GM21360 (cell line): ENCODE measurements around the gene MDGA2.
"Not testable (repeated sequence)": the region's sequence is repeated elsewhere in the genome, so short reads cannot be mapped to it uniquely, and the experiment has no call there.

Experiments
- ATAC-seq: cut with Tn5 transposase; IDR thresholded peaks from one replicate; pipeline ENCODE4 v1.9.1; 2021; ENCODE audit warnings: mild to moderate bottlenecking, moderate library complexity; ENCODE audit not compliant: unreplicated experiment

The MDGA2 gene

DNA sequence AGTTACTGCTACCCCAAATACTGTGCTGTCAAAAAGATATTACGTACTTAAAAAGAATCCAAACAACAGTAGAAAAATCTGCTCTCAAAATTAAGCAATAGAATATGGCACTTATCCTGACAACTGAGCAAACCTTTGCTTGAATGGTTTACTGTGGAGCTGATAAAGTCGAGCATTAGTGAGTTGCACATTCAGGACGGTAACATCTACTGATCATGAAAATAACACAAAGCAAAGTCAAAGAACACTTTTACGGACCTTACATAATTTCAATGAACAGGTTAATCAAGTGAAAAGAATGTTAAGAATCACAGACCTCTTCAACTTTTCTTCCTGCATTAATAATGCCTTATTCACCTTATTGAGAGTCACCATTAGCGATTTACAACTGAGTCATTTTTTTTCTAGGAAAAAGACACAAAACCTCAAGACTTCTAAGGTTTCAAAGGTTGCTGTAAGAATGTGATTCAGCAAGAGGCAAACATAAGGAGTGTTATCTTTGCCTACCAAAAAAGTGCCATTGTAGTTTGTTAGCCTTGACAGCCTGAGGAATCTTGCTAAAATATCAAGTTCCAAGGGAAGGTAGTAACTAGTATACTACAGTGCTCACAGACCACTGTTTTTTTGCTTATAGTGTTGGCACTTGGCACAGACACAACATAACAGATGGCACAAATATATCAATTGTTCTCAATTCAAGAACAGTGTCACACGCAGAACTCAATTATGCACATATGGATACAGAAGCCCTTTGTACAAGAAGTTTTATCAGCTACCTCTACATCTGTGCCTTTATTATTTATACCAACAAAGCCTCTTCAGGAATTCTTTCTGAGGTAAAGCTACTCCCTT lies 689.6 kb downstream of the MDGA2 start:
- no peak for ATAC-seq

GRCh38 chr14:46973295-46973694 lies 702.1 kb downstream of the MDGA2 start:
- no peak for ATAC-seq

DNA sequence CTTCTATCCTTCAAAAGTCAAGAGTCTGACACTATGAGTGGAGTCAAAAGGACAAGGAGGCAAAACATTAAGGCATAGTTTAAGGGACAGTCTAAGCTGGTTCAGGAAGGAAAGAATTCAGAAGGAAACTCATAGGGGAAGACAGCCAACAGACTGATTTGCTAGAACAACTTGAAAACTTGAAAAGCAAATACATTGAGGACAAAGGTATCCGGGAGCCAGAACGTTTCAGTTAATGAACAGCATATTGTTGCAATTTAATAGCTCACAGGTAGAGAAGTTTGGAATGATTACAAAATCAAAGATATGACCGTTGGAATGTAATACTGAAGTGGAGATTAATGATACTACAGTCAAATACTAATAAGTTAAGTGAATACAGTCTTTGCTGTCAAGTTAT lies 711.0 kb downstream of the MDGA2 start:
- ATAC-seq: no peak

GRCh38 chr14:46951103-46951502 lies 724.3 kb downstream of the MDGA2 start:
- ATAC-seq: no peak

DNA sequence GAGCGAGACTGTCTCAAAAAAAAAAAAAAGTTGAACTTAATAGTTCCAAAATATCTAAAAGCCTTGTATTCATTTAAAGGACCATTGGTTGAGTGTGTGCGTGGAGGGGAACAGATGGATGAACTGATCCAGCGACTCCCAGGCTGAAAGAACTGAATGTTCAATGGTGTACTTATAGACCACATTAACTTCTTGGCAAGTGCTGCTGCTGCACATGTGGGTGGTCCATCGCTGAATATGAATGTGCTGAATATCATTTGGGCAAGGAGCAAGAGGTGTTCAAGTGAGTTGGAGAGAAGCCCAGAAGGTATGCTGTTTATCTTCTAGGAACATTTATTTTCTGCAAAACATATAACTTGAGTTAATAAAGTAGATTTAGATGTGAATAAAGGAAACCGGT lies 734.8 kb downstream of the MDGA2 start:
- no peak for ATAC-seq

- no peak for ATAC-seq
These were observed 754.9 kb downstream of the MDGA2 start for GRCh38 chr14:46920542-46920941.

DNA sequence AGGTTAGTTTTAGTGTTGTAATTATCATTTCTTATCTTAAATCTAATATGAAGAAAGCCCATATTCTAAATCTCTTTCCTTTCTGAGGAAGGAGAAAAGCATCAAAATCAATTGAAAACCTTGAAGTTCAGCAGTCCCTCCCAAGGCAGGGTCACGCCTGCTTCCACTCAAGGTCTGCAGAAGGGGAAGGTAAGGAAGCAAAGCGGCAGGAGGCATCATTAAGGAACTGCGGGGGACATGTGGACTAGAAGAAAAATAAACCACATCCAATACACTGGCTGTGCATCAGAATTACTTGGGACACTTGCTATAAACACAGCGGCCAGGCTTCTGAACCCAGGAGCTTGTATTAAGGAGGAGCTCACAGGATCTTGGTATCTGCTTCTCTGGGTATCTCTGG lies 759.9 kb downstream of the MDGA2 start:
- ATAC-seq: not testable (repeated sequence)

- no peak for ATAC-seq
These were observed 772.6 kb downstream of the MDGA2 start for GRCh38 chr14:46902837-46903236.

DNA sequence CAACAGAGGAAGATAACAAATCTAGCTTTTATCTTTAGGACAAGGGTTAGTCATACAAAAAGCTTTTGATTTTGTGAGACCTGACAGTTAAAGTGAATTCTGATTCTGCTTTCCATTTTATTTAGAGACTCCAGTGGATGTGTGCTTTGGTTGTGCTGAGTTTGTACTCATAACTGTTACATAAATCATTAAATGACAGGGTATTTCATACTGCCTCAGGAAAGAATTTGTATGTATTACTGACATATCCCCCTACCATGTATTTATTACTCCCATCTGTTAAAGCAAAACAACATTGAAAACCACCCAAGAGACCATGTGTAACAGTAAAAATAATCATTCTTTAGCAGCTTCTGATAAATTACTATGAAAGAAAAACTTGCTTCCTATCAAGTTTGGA lies 780.9 kb downstream of the MDGA2 start:
- ATAC-seq: no peak

GRCh38 chr14:46887144-46887543 lies 788.3 kb downstream of the MDGA2 start:
- ATAC-seq: no peak

DNA sequence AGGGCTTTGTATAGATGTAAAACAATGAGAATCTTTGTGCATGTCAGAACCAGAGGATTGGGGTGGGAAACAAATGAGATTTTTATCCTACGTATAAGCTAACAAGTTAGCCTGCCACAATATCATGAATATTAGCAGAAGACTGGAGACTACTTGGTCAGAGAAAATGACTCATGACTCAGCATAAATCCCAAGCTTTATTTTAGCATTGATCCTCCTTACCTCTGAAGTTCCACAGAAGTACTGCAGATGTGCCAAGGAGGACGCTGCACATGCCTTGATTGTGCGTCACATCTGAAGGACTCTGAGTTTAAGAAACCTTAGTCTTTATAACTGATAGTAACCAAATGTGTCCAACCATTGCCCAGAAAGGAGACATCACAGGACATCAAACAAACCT lies 789.8 kb downstream of the MDGA2 start:
- no peak for ATAC-seq

DNA sequence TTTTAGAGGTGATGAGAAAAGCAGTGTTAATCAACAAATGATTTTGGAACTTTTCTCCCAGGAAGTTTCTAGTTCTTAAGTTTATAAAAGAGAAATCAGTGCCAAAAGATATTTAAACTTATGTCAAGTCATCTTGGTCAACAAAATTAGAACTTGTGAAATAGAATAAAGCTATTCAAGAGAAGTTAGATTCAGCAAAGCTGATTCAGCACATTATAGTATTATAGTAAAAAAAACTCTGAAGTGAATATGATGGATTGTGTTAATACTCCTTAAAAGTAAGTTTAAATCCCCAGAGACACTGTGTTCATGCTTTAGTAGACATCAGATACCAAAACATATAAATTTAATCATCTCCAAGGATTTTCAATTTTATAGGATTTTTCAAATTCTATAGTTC lies 813.7 kb downstream of the MDGA2 start:
- ATAC-seq: no peak

GRCh38 chr14:46840944-46841720 lies 834.3 kb downstream of the MDGA2 start:
- ATAC-seq: no peak

DNA sequence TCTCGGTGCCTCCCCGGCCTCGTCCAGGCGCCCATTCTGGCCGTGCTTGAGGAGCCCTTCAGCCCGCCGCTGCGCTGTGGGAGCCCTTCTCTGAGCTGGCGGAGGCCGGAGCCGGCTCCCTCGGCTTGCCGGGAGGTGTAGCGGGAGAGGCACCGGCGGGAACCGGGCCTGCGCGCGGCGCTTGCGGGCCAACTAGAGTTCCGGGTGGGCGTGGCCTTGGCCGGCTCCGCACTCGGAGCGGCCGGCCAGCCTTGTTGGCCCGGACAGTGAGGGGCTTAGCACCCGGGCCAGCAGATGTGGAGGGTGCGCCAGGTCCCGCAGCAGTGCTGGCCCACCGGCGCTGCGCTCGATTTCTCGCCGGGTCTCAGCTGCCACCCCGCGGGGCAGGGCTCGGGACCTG lies 855.1 kb downstream of the MDGA2 start:
- ATAC-seq: no peak

DNA sequence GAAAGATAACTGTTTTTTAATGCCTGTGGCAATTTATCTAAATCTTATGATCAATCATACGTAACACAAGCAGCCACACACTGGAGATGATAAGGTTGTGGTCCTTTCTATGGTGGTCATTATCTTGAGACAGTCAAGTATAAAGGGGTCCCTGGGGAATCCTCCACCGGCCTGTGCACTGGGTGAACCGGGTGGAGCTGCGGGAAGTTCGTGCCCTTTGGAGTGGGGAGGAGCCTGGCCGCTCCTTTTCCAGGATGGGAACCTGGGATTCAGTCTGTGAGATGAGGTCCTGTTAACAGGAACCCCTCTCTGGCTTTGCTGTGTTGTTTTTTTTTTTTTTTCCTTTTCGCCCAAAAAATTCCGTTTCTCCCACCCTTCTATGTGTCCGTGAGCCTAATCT lies 856.3 kb downstream of the MDGA2 start:
- no peak for ATAC-seq

DNA sequence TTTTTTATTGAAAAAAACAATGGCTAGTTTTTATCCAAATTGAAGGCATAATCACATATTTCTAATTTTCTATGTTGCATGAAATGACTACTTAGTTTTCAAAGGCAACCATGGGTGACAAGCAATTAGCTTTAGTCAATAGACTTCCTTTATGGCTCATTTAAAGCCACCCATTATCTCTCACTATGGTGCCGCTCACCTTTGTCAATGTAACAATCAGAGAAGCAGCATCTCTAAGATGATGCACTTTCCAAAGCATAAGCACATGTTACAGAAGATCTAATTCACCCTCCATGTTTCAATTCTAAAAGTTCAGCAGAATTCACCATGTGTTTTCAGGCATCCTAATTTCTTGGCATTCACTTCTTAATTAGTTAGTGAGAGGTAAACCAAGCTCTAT lies 857.3 kb downstream of the MDGA2 start:
- ATAC-seq: no peak

GRCh38 chr14:46793144-46793543 lies 882.3 kb downstream of the MDGA2 start:
- ATAC-seq: no peak
